ENCODE data around the gene PCNX4.
A peak's percentile ranks its signal among the peaks of the same experiment; 100 is the strongest.
"Not testable (repeated sequence)": the region's sequence is repeated elsewhere in the genome, so short reads cannot be mapped to it uniquely, and the experiment has no call there.

PCNX4 gene

GRCh38 chr14:60093080-60093479 is 1.4 kb downstream of the PCNX4 start:
- no peaks in the 10 kb centered on the region for H3K27me3 Mint-ChIP-seq
- H3K9me3 Mint-ChIP-seq = peaks cover 0 to 2% of the 10 kb centered on the region in 2 donors
- peaks cover 6 to 14% of the 10 kb centered on the region in 2 donors for H3K36me3 Mint-ChIP-seq
- H3K4me1 Mint-ChIP-seq = peaks cover 24 to 42% of the 10 kb centered on the region in 2 donors
- DNase-seq (no peak), ATAC-seq (replicated peaks) (no peak)
- peak overlapping the region; percentile 90 to 94 for H3K4me3 Mint-ChIP-seq
- peak overlapping the region; percentile 97 for H3K27ac Mint-ChIP-seq

DNA sequence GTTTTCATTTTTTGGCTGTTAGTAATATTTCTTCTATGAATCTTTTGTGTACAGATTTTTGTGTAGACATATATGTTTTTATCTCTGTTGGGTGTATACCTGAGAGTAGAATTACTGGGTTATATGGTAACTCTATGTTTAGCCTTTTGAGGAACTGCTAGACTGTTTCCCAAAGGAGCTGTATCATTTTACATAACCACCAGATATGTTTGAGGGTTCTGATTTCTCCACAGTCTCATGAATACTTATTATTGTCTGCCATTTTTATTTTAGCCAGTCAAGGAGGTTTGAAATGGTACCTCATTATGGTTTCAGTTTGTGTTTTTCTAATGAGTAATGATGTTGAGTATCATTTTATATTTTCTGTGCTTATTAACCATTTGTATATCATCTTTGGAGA is 1.9 kb downstream of the PCNX4 start:
- H3K4me1 Mint-ChIP-seq = peaks cover 27 to 45% of the 10 kb centered on the region in 2 donors
- ATAC-seq (replicated peaks) (no peak), DNase-seq (no peak)
- H3K36me3 Mint-ChIP-seq = peaks cover 9 to 20% of the 10 kb centered on the region in 2 donors
- no peaks in the 10 kb centered on the region for H3K27me3 Mint-ChIP-seq
- peaks cover 0 to 2% of the 10 kb centered on the region in 2 donors for H3K9me3 Mint-ChIP-seq
- peak overlapping the region; percentile 90 to 94 for H3K4me3 Mint-ChIP-seq
- H3K27ac Mint-ChIP-seq = no peak overlapping the region

- Mint-ChIP-seq H3K4me1 (peaks cover 27 to 45% of the 10 kb centered on the region in 2 donors), H3K27ac (no peak overlapping the region), H3K4me3 (peak overlapping the region; percentile 61 to 68), H3K36me3 (peaks cover 9 to 20% of the 10 kb centered on the region in 2 donors), H3K9me3 (peaks cover 0 to 2% of the 10 kb centered on the region in 2 donors), H3K27me3 (no peaks in the 10 kb centered on the region)
- DNase-seq (no peak), ATAC-seq (replicated peaks) (no peak)
Measured at GRCh38 chr14:60094306-60094897, 2.7 kb downstream of the PCNX4 start.

- Mint-ChIP-seq H3K27ac (peak overlapping the region; percentile 42), H3K4me1 (peaks cover 27 to 45% of the 10 kb centered on the region in 2 donors), H3K9me3 (peaks cover 0 to 2% of the 10 kb centered on the region in 2 donors), H3K4me3 (no peak overlapping the region), H3K36me3 (peaks cover 11 to 23% of the 10 kb centered on the region in 2 donors), H3K27me3 (no peaks in the 10 kb centered on the region)
- ATAC-seq (replicated peaks) (no peak), DNase-seq (no peak)
Measured at GRCh38 chr14:60095231-60095630, 3.5 kb downstream of the PCNX4 start.

GRCh38 chr14:60095781-60096450 is 4.2 kb downstream of the PCNX4 start:
- H3K4me3 Mint-ChIP-seq = no peak overlapping the region
- no peak for DNase-seq
- H3K36me3 Mint-ChIP-seq = peaks cover 15 to 26% of the 10 kb centered on the region in 2 donors
- H3K4me1 Mint-ChIP-seq = peaks cover 29 to 45% of the 10 kb centered on the region in 2 donors
- H3K27ac Mint-ChIP-seq = peak overlapping the region; percentile 3
- peaks cover 0 to 2% of the 10 kb centered on the region in 2 donors for H3K9me3 Mint-ChIP-seq
- no peaks in the 10 kb centered on the region for H3K27me3 Mint-ChIP-seq
- ATAC-seq (replicated peaks) = no peak

- peaks cover 21 to 35% of the 10 kb centered on the region in 2 donors for H3K36me3 Mint-ChIP-seq
- no peak overlapping the region for H3K27ac Mint-ChIP-seq
- no peak for ATAC-seq (replicated peaks)
- no peak for DNase-seq
- no peak overlapping the region for H3K4me3 Mint-ChIP-seq
- H3K9me3 Mint-ChIP-seq = peaks cover 0 to 2% of the 10 kb centered on the region in 2 donors
- peaks cover 29 to 44% of the 10 kb centered on the region in 2 donors for H3K4me1 Mint-ChIP-seq
- no peaks in the 10 kb centered on the region for H3K27me3 Mint-ChIP-seq
Measured at GRCh38 chr14:60097974-60098373, 6.3 kb downstream of the PCNX4 start.

DNA sequence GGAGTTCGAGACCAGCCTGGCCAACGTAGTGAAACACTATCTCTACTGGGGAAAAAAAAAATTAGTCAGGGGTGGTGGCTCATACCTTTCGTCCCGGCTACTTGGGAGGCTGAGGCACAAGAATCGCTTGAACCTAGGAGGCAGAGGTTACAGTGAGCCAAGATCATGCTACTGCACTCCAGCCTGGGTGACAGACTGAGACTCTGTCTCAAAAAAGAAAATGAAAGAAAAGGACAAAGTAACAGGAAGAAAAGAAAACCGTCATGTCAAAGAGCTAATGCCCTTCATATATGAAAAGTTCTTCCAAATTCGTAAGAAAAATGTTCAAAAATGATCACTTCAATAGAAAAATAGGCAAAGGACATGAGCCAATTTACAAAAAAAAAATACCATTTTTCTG is 8.1 kb downstream of the PCNX4 start:
- H3K27me3 Mint-ChIP-seq; H3K4me3 Mint-ChIP-seq; DNase-seq; H3K27ac Mint-ChIP-seq; ATAC-seq (replicated peaks); H3K9me3 Mint-ChIP-seq: not testable (repeated sequence)
- H3K4me1 Mint-ChIP-seq = peaks cover 17 to 30% of the 10 kb centered on the region in 2 donors
- peaks cover 31 to 40% of the 10 kb centered on the region in 2 donors for H3K36me3 Mint-ChIP-seq

GRCh38 chr14:60101786-60102185 is 10.1 kb downstream of the PCNX4 start:
- Mint-ChIP-seq H3K4me1 (peaks cover 15 to 22% of the 10 kb centered on the region in 2 donors), H3K4me3 (no peak overlapping the region), H3K36me3 (peaks cover 34 to 45% of the 10 kb centered on the region in 2 donors), H3K9me3 (peaks cover 4 to 5% of the 10 kb centered on the region in 2 donors), H3K27ac (no peak overlapping the region), H3K27me3 (no peaks in the 10 kb centered on the region)
- DNase-seq = no peak
- no peak for ATAC-seq (replicated peaks)

DNA sequence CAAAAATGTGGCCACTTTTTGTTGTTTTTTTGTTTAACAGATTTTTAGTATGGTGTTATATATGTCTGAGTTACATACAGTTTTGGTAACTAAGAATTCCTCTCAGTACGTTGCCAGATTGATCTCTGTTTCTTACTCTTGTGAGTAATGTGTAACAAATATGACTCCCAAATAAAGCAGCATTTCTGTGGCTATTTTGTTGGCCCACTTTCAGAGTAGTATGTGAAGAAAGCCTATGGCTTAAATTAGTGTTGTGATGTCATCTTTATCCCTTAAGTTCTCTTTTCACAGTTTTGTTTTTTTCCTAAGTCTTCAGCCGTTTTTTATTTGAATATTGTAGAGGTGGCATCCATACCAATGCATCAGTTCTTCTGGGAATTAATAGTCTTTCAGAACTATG is 10.7 kb downstream of the PCNX4 start:
- ATAC-seq (replicated peaks) = no peak
- DNase-seq = no peak
- peaks cover 34 to 45% of the 10 kb centered on the region in 2 donors for H3K36me3 Mint-ChIP-seq
- no peak overlapping the region for H3K4me3 Mint-ChIP-seq
- H3K4me1 Mint-ChIP-seq = peaks cover 15 to 22% of the 10 kb centered on the region in 2 donors
- no peaks in the 10 kb centered on the region for H3K27me3 Mint-ChIP-seq
- peaks cover 4 to 5% of the 10 kb centered on the region in 2 donors for H3K9me3 Mint-ChIP-seq
- H3K27ac Mint-ChIP-seq = no peak overlapping the region

DNA sequence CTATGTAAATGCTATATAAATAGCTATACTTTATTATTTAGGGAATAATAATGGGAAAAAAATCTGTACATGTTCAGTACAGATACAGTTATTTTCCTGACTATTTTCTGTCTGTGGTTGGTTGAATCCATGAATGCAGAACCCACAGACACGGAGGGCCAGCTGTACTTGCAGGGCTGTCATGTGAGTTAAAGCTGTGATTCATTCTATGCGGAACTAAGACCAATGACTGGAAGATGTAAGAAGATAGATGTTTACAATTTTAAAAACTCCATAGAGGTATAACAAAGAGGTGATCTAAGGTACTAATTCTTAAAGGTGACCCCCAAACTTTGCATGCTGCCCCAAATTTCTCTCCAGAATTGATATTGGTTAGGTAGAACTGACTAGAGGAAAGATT is 14.6 kb downstream of the PCNX4 start:
- H3K9me3 Mint-ChIP-seq = peaks cover 4 to 5% of the 10 kb centered on the region in 2 donors
- H3K4me1 Mint-ChIP-seq = peaks cover 6 to 14% of the 10 kb centered on the region in 2 donors
- H3K27ac Mint-ChIP-seq = no peak overlapping the region
- no peak overlapping the region for H3K4me3 Mint-ChIP-seq
- DNase-seq (no peak), ATAC-seq (replicated peaks) (peak in 1 of 2 donors; percentile 27)
- H3K27me3 Mint-ChIP-seq = no peaks in the 10 kb centered on the region
- peaks cover 34 to 55% of the 10 kb centered on the region in 2 donors for H3K36me3 Mint-ChIP-seq

DNA sequence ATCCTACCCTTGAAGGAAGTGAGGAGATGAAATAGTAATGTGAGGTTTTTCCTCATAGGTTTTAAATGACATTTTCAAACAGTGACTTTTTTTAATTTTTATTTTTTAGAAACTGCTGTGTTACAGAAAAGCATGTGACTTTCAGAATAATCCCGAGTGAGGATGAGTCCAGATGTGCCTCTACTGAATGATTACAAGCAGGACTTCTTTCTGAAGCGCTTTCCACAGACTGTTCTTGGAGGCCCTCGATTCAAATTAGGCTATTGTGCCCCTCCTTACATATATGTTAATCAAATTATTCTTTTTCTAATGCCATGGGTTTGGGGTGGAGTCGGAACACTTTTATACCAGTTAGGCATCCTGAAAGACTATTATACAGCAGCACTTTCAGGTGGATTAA is 15.8 kb downstream of the PCNX4 start:
- H3K27ac Mint-ChIP-seq = no peak overlapping the region
- DNase-seq = no peak
- peaks cover 5 to 8% of the 10 kb centered on the region in 2 donors for H3K4me1 Mint-ChIP-seq
- H3K4me3 Mint-ChIP-seq = no peak overlapping the region
- no peak for ATAC-seq (replicated peaks)
- no peaks in the 10 kb centered on the region for H3K27me3 Mint-ChIP-seq
- H3K36me3 Mint-ChIP-seq = peaks cover 30 to 52% of the 10 kb centered on the region in 2 donors
- H3K9me3 Mint-ChIP-seq = peaks cover 4 to 5% of the 10 kb centered on the region in 2 donors

DNA sequence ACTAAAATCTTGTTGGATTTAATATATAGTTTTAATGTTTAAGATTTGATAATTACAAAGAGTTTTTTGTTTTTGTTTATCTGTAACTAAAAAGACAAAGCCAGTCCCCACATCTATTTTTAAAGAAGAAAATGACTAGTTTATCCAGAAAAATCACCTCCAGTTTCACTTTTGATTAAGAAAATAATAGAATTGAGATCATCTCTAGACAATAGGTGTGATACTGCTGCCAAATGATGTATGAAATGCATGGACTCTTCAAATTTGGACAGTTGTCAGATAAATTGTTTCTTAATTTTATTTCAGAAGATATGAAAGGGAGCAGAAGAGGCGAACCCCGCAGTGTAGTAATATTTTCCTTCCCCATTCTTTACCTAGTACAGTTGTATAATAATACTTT is 20.0 kb downstream of the PCNX4 start:
- Mint-ChIP-seq H3K27ac (no peak overlapping the region), H3K9me3 (no peaks in the 10 kb centered on the region), H3K4me1 (peaks cover 0 to 2% of the 10 kb centered on the region in 2 donors)

GRCh38 chr14:60114881-60115280 is 23.2 kb downstream of the PCNX4 start:
- no peak for DNase-seq
- Mint-ChIP-seq H3K27me3 (no peaks in the 10 kb centered on the region), H3K4me1 (peaks cover 0 to 2% of the 10 kb centered on the region in 2 donors), H3K4me3 (no peak overlapping the region), H3K36me3 (peaks cover 28 to 39% of the 10 kb centered on the region in 2 donors), H3K27ac (no peak overlapping the region), H3K9me3 (no peaks in the 10 kb centered on the region)
- ATAC-seq (replicated peaks) = no peak

More for the DNA sequence above, 20.0 kb downstream of the PCNX4 start:
- DNase-seq (no peak), ATAC-seq (replicated peaks) (no peak)
- no peaks in the 10 kb centered on the region for H3K27me3 Mint-ChIP-seq
- H3K4me3 Mint-ChIP-seq = no peak overlapping the region
- peaks cover 25 to 49% of the 10 kb centered on the region in 2 donors for H3K36me3 Mint-ChIP-seq

GRCh38 chr14:60116181-60116580 is 24.5 kb downstream of the PCNX4 start:
- H3K27ac Mint-ChIP-seq = no peak overlapping the region

GRCh38 chr14:60125918-60126317 is 34.2 kb downstream of the PCNX4 start:
- Mint-ChIP-seq H3K27ac (no peak overlapping the region), H3K4me1 (peaks cover 0 to 6% of the 10 kb centered on the region in 2 donors), H3K9me3 (peaks cover 0 to 3% of the 10 kb centered on the region in 2 donors), H3K36me3 (peaks cover 58 to 67% of the 10 kb centered on the region in 2 donors), H3K4me3 (no peak overlapping the region), H3K27me3 (no peaks in the 10 kb centered on the region)
- DNase-seq = no peak
- ATAC-seq (replicated peaks) = no peak

More at GRCh38 chr14:60116181-60116580, 24.5 kb downstream of the PCNX4 start:
- H3K36me3 Mint-ChIP-seq = peaks cover 24 to 37% of the 10 kb centered on the region in 2 donors
- DNase-seq (no peak), ATAC-seq (replicated peaks) (no peak)
- peaks cover 0 to 2% of the 10 kb centered on the region in 2 donors for H3K4me1 Mint-ChIP-seq
- no peak overlapping the region for H3K4me3 Mint-ChIP-seq
- no peaks in the 10 kb centered on the region for H3K27me3 Mint-ChIP-seq
- no peaks in the 10 kb centered on the region for H3K9me3 Mint-ChIP-seq
